ENCODE data around the gene HTR3A.

The HTR3A gene

DNA sequence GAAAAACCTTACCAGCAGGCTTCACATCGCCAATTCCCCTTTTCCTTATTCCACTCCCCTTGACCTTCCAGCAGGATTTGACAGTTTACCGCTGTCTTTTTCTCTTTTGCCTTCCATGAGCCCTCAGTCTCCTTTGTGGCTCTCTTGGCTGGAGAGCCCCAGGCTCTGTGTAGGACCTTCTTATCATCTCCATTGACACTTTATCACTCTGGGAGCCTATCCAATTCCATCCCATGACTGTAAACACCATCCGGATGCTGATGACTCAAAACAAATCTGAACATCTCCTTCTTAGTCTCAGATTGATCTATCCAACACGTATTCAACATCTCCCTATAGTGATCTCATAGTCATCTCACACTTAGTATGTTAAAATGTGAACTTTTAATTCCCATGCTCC lies 36.0 kb downstream of the HTR3A start:
- Histone ChIP-seq H4K20me1 (ENCODE audit: insufficient read depth, low read length) (no peaks in the 10 kb centered on the region), H2AFZ (ENCODE audit: low read length) (no peak overlapping the region), H3K27me3 (replicated peaks; ENCODE audit: insufficient read depth, low read length) (no peaks in the 10 kb centered on the region), H3K36me3 (replicated peaks; ENCODE audit: insufficient read depth, low read length) (no peaks in the 10 kb centered on the region), H3K4me2 (ENCODE audit: low read depth, low read length) (no peak overlapping the region), H3K27ac (ENCODE audit: low read length) (no peak overlapping the region), H3F3A (ENCODE audit: insufficient read depth, low read length) (no peaks in the 10 kb centered on the region), H3K9me3 (replicated peaks; ENCODE audit: insufficient read depth, low read length) (no peaks in the 10 kb centered on the region), H3K79me2 (ENCODE audit: low read length) (no peaks in the 10 kb centered on the region), H3K9ac (ENCODE audit: low read length) (no peak overlapping the region), H3K9me2 (replicated peaks; ENCODE audit: insufficient read depth, low read length) (no peaks in the 10 kb centered on the region), H3K4me1 (ENCODE audit: low read length) (no peaks in the 10 kb centered on the region), H3K4me3 (ENCODE audit: low read length) (no peak overlapping the region)
- TF ChIP-seq EZH2 (optimal IDR thresholded peaks at IDR 0.05; ENCODE audit: low read depth, low read length) (no peak), EZH2phosphoT487 (IDR thresholded peaks at IDR 0.05; ENCODE audit: low read length) (no peak)
- TF ChIP-seq, protein P1, sequence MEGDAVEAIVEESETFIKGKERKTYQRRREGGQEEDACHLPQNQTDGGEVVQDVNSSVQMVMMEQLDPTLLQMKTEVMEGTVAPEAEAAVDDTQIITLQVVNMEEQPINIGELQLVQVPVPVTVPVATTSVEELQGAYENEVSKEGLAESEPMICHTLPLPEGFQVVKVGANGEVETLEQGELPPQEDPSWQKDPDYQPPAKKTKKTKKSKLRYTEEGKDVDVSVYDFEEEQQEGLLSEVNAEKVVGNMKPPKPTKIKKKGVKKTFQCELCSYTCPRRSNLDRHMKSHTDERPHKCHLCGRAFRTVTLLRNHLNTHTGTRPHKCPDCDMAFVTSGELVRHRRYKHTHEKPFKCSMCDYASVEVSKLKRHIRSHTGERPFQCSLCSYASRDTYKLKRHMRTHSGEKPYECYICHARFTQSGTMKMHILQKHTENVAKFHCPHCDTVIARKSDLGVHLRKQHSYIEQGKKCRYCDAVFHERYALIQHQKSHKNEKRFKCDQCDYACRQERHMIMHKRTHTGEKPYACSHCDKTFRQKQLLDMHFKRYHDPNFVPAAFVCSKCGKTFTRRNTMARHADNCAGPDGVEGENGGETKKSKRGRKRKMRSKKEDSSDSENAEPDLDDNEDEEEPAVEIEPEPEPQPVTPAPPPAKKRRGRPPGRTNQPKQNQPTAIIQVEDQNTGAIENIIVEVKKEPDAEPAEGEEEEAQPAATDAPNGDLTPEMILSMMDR (IDR thresholded peaks at IDR 0.05; ENCODE audit: low read length) = no peak
- no peak for DNase-seq

DNA sequence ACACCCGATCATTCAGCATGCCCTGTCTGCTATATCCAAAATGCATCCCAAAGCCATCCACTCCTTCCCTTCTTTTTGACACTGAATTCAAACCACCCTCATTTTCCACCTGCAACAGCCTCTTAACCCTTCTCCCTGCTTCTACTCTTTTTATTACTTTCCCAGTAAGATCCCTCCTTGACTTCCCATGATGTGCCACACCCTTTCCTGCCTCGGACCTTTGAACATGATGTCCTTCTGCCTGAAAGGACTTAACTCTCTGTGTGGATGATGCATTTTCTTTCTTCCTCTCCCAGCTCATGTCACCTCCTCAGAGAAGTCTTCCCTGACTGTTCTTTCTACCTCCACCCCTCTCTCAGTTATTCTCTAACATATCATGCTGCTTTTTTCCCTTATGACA lies 36.5 kb downstream of the HTR3A start:
- no peaks in the 10 kb centered on the region for H3K36me3 ChIP-seq (replicated peaks; ENCODE audit: insufficient read depth, low read length)
- H3K79me2 ChIP-seq (ENCODE audit: low read length) = no peaks in the 10 kb centered on the region
- no peak for DNase-seq
- no peaks in the 10 kb centered on the region for H3F3A ChIP-seq (ENCODE audit: insufficient read depth, low read length)
- H3K9me3 ChIP-seq (replicated peaks; ENCODE audit: insufficient read depth, low read length) = no peaks in the 10 kb centered on the region
- TF ChIP-seq EZH2phosphoT487 (IDR thresholded peaks at IDR 0.05; ENCODE audit: low read length) = no peak
- TF ChIP-seq, protein P1 (IDR thresholded peaks at IDR 0.05; ENCODE audit: low read length) = no peak
- no peak for TF ChIP-seq EZH2 (optimal IDR thresholded peaks at IDR 0.05; ENCODE audit: low read depth, low read length)
- no peaks in the 10 kb centered on the region for H3K9me2 ChIP-seq (replicated peaks; ENCODE audit: insufficient read depth, low read length)
- no peak overlapping the region for H2AFZ ChIP-seq (ENCODE audit: low read length)
- H3K4me3 ChIP-seq (ENCODE audit: low read length) = no peak overlapping the region
- no peak overlapping the region for H3K9ac ChIP-seq (ENCODE audit: low read length)
- no peaks in the 10 kb centered on the region for H4K20me1 ChIP-seq (ENCODE audit: insufficient read depth, low read length)
- no peaks in the 10 kb centered on the region for H3K27me3 ChIP-seq (replicated peaks; ENCODE audit: insufficient read depth, low read length)
- H3K4me2 ChIP-seq (ENCODE audit: low read depth, low read length) = no peak overlapping the region
- no peak overlapping the region for H3K27ac ChIP-seq (ENCODE audit: low read length)
- H3K4me1 ChIP-seq (ENCODE audit: low read length) = no peaks in the 10 kb centered on the region

DNA sequence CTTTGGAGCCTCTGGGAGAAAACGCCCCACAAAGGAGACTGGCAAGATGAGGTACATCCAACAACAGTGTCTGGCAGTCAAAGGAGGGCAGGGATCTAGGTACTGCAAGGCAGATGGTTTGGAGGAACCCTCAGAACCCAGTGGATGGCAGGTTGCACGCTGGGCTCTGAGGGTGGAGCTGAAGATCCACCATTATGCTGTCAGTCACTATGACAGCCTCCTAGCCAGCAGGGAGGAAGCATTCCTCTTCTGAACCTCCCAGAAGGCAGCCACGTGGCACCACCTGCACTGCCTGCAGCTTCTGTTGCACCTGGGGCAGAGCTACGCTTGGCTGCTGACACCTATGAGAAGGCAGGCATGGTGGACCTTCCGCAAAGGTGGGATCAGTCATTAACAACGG lies 40.2 kb downstream of the HTR3A start:
- H3K4me2 ChIP-seq (ENCODE audit: low read depth, low read length) = no peak overlapping the region
- H3K27ac ChIP-seq (ENCODE audit: low read length) = no peak overlapping the region
- no peak overlapping the region for H3K9ac ChIP-seq (ENCODE audit: low read length)
- H3K27me3 ChIP-seq (replicated peaks; ENCODE audit: insufficient read depth, low read length) = no peaks in the 10 kb centered on the region
- H3K9me3 ChIP-seq (replicated peaks; ENCODE audit: insufficient read depth, low read length) = no peaks in the 10 kb centered on the region
- no peaks in the 10 kb centered on the region for H4K20me1 ChIP-seq (ENCODE audit: insufficient read depth, low read length)
- no peaks in the 10 kb centered on the region for H3K9me2 ChIP-seq (replicated peaks; ENCODE audit: insufficient read depth, low read length)
- no peaks in the 10 kb centered on the region for H3K4me1 ChIP-seq (ENCODE audit: low read length)
- no peaks in the 10 kb centered on the region for H3F3A ChIP-seq (ENCODE audit: insufficient read depth, low read length)
- no peaks in the 10 kb centered on the region for H3K36me3 ChIP-seq (replicated peaks; ENCODE audit: insufficient read depth, low read length)
- TF ChIP-seq, protein P1 (IDR thresholded peaks at IDR 0.05; ENCODE audit: low read length) = no peak
- TF ChIP-seq EZH2 (optimal IDR thresholded peaks at IDR 0.05; ENCODE audit: low read depth, low read length) = no peak
- H3K4me3 ChIP-seq (ENCODE audit: low read length) = no peak overlapping the region
- no peak overlapping the region for H2AFZ ChIP-seq (ENCODE audit: low read length)
- DNase-seq = no peak
- H3K79me2 ChIP-seq (ENCODE audit: low read length) = no peaks in the 10 kb centered on the region

Data from MM.1S (cell line).